RKO (cell line): Measurements from ENCODE around the gene P2RX6.
A peak's percentile ranks its signal among the peaks of the same experiment; 100 is the strongest.

ENCODE experiments used
- DNase-seq: peaks from one replicate; pipeline ENCODE4 v3.0.0-alpha.2; 2016; ENCODE audit warnings: low spot score

P2RX6 gene

GRCh38 chr22:21074102-21074715, 59.2 kb downstream of the P2RX6 start:
- peak; percentile 79 for DNase-seq

GRCh38 chr22:21075516-21076138, 60.7 kb downstream of the P2RX6 start:
- no peak for DNase-seq

- DNase-seq = no peak
Observed at GRCh38 chr22:21076912-21077625, 62.1 kb downstream of the P2RX6 start.
